NCI-H2227 treated with DMSO at 0.1 percent for 48 hours (cell line): Measurements from ENCODE around the gene TMEM209.
"Not testable (repeated sequence)": the region's sequence is repeated elsewhere in the genome, so short reads cannot be mapped to it uniquely, and the experiment has no call there.

Experiments used
- DNase-seq: peaks from one replicate; lab custom pipeline; 2025; lab: John Stamatoyannopoulos, UW

The TMEM209 gene

DNA sequence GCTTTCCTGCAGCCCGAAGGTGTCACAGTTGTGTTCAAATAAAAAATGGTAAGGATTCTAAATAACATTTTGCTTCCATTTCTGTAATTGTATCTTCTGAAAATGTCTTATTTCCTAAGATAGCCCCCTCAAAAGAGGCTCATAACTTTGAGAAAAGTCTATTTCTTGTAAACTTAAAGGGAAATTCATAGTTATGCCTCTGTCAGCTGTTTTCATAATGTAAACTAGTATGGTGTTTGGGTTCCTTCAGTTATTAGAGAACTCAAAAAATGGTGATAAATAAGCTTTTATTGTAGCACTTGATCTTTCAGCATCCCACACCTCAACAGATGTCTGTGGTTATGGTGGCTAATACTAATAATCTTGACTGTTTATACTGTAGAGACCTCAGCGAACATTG is 77.8 kb downstream of the TMEM209 start:
- DNase-seq: no peak

DNA sequence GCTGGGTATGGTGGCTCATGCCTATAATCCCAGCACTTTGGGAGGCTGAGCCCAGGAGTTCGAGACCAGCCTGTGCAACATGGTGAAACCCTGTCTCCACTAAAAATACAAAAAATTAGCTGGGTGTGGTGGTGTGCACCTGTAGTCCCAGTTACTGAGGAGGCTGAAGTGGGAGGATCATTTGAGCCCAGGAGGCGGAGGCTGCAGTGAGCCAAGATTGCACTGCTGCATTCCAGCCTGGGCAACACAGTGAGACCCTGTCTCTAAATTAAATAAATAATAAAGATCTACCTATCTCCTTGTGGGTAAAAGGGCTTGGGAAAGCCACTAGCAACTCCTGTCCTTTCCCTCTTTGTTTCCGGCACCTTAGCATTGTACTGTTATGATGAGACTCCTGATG is 78.4 kb downstream of the TMEM209 start:
- DNase-seq: not testable (repeated sequence)

DNA sequence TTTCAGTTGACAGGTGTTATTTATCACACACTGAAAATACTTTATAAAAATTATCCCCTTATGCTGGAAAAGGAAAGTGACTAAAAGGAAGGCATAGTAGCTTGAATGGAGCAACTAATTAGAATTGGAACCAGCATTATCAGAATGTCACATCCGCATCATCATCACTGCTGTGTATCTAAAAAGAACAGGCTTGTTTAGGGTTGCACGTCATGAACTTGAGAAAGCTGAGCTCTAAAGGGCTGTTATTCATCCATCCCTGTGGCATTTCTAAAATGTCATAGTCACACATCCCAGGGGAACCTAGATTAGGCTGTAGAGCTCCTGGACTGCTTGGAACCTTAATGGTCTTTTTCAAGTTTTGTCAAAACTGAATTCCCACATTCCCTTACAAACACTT is 80.5 kb downstream of the TMEM209 start:
- DNase-seq: no peak

DNA sequence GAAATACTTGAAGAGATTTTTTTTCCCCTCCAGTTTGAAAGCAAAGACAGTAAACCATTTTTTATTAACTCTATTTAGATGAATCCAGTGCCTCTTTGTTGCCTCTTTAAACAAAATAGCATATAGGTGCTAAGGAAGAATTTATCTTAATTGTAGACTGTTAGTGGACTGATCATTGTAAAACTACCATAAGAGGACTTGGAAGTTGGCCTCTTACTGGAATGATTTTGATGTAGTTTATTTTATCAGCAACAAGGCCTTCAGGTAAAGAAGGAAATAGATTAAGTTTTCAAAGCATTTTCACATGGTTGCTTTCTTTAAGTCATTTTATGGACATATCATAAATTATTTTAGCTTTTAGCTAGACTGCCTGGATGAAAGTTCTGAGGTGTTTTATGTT is 81.7 kb downstream of the TMEM209 start:
- DNase-seq: no peak

DNA sequence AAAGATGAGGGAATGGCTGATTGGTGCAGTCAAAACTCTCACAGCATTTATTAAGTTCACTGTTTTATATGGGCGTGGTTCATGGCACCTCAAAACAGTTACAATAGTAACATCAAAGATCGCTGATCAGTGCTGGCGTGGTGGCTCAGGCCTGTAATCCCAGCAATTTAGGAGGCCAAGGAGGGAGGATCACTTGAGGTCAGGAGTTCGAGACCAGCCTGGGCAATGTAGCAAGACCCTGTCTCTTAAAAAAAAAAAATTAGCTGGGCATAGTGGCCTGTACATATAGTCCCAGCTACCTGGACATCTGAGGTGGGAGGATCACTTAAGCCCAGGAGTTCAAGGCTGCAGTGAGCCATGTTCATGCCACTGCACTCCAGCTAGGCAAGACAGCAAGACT is 86.4 kb downstream of the TMEM209 start:
- no peak for DNase-seq

DNA sequence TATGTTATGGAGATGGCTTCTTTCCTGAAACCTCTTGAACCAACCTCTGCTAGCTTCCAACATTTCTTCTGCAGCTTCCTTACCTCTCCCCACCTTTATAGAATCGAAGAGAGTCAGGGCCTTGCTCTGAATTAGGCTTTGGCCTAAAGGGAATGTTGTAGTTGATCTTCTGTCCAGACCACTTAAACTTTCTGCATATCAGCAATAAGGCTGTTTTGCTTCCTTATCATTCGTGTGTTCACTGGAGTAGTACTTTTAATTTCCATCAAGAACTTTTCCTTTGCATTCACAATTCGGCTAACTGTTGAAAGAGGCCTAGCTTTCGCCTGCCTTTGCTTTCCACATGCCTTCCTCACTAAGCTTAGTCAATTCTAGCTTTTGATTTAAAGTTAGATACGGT is 86.9 kb downstream of the TMEM209 start:
- DNase-seq: no peak

DNA sequence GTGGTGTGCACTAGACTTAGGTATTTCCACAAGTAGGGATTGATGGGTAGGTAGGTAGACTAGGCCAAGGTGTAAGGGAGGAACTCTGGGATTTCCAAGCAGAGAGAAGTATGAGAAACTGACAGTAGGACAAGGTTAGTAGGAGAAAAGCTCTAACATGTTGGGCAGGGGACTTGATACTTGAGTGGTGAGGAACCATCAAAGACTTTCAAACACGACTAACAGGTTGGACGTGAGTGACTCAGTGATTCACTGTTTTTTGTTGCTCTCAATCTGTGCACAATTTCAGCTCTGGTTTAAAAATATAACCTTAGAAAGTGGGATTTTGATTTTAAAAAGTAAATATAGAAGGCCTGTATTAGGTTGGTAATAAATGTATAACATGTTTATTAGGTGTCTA is 90.4 kb downstream of the TMEM209 start:
- DNase-seq: no peak
